Activated T-cell treated with anti-CD3 and anti-CD28 coated beads, Interleukin-2, amount 50 U/mL, for 72 hours (primary cell): ENCODE measurements around the gene SLC35E2B. TPM values are rescaled to one million over a fixed set of nuclear protein-coding genes. Genes with fewer than 3 reads are reported as not detected.
"Not testable (repeated sequence)": the region's sequence is repeated elsewhere in the genome, so short reads cannot be mapped to it uniquely, and the experiment has no call there.

Experiments
- ATAC-seq, 2 donors: fragments of 150-1000 bp; cut with Tn5 transposase; replicated peaks in 1 of 2; 2 replicates each; pipeline ENCODE4 v1.10.0; 2021; ENCODE audit warnings: moderate library complexity in 2 of 2, mild to moderate bottlenecking in 1 of 2
- DNase-seq, 2 donors: peaks; one replicate each; pipeline ENCODE4 v3.0.0; 2021 to 2022; ENCODE audit warnings: mixed read lengths in 1 of 2
- H3K27ac Mint-ChIP-seq: one replicate; pipeline ENCODE4 v1.8.0; 2022; ENCODE audit warnings: mild to moderate bottlenecking, moderate library complexity, mixed read lengths
- H3K27me3 Mint-ChIP-seq: one replicate; pipeline ENCODE4 v1.8.0; 2022; ENCODE audit warnings: low read depth, mixed read lengths
- H3K36me3 Mint-ChIP-seq, 2 donors: one replicate each; pipeline ENCODE4 v1.8.0; 2022; ENCODE audit warnings: mixed read lengths in 2 of 2, mild to moderate bottlenecking in 1 of 2; ENCODE audit not compliant: insufficient read depth in 2 of 2
- H3K4me1 Mint-ChIP-seq: one replicate; pipeline ENCODE4 v1.8.0; 2022; ENCODE audit warnings: low read depth, mixed read lengths
- H3K4me3 Mint-ChIP-seq, 2 donors: one replicate each; pipeline ENCODE4 v1.8.0; 2022; ENCODE audit warnings: mild to moderate bottlenecking in 2 of 2, mixed read lengths in 2 of 2, moderate library complexity in 2 of 2
- H3K9me3 Mint-ChIP-seq, 2 donors: one replicate each; pipeline ENCODE4 v1.8.0; 2022; ENCODE audit warnings: mixed read lengths in 2 of 2
- total RNA-seq, 2 donors: library from RNA; stranded (reverse); gene quantifications; one replicate each; pipeline ENCODE4 v1.2.3, GENCODE V29; 2022

The SLC35E2B gene
- total RNA-seq, result 10 to 100 TPM; 42.0 to 43.1 TPM

GRCh38 chr1:1692714-1693647 is at the start of gene SLC35E2B:
TSS of gene SLC35E2B (minus strand) at chr1:1692795. CDS start at chr1:1676699, 16,096 bp downstream.
- not testable (repeated sequence) for H3K9me3 Mint-ChIP-seq, H3K27me3 Mint-ChIP-seq, H3K36me3 Mint-ChIP-seq
- Mint-ChIP-seq H3K27ac (peak within 1 kb of the TSS; percentile 94), H3K4me3 (peak within 1 kb of the TSS; percentile 75 to 82), H3K4me1 (peaks cover 10% of the 10 kb centered on the region)
- ATAC-seq (peak; percentile 82 to 86), DNase-seq (peak; percentile 94)

- not testable (repeated sequence) for DNase-seq, ATAC-seq, H3K4me3 Mint-ChIP-seq, H3K9me3 Mint-ChIP-seq, H3K27ac Mint-ChIP-seq, H3K27me3 Mint-ChIP-seq, H3K4me1 Mint-ChIP-seq, H3K36me3 Mint-ChIP-seq
These were observed 48.4 kb upstream of the SLC35E2B start for GRCh38 chr1:1741013-1741412.

GRCh38 chr1:1738799-1739337 is 46.3 kb upstream of the SLC35E2B start:
- not testable (repeated sequence) for H3K27me3 Mint-ChIP-seq, H3K4me1 Mint-ChIP-seq, H3K9me3 Mint-ChIP-seq, H3K36me3 Mint-ChIP-seq, H3K4me3 Mint-ChIP-seq, DNase-seq, H3K27ac Mint-ChIP-seq
- ATAC-seq, result peak in 1 of 2 donors; percentile 15

- peak; percentile 36 to 37 for ATAC-seq
- H3K4me1 Mint-ChIP-seq, H3K27me3 Mint-ChIP-seq: not testable (repeated sequence)
These were observed 45.3 kb upstream of the SLC35E2B start for GRCh38 chr1:1737675-1738590.

GRCh38 chr1:1732381-1732780 is 39.8 kb upstream of the SLC35E2B start:
- no peak overlapping the region for H3K4me3 Mint-ChIP-seq
- ATAC-seq (no peak), DNase-seq (no peak)
- peaks cover 11% of the 10 kb centered on the region for H3K4me1 Mint-ChIP-seq
- H3K9me3 Mint-ChIP-seq, result no peaks in the 10 kb centered on the region
- H3K27me3 Mint-ChIP-seq, result no peaks in the 10 kb centered on the region
- H3K36me3 Mint-ChIP-seq, result peaks cover 0 to 10% of the 10 kb centered on the region in 2 donors
- H3K27ac Mint-ChIP-seq, result no peak overlapping the region

More at GRCh38 chr1:1737675-1738590, 45.3 kb upstream of the SLC35E2B start:
- not testable (repeated sequence) for H3K36me3 Mint-ChIP-seq, H3K4me3 Mint-ChIP-seq, DNase-seq, H3K27ac Mint-ChIP-seq, H3K9me3 Mint-ChIP-seq

GRCh38 chr1:1730870-1731269 is 38.3 kb upstream of the SLC35E2B start:
- DNase-seq (no peak), ATAC-seq (no peak)
- peaks cover 17% of the 10 kb centered on the region for H3K4me1 Mint-ChIP-seq
- H3K4me3 Mint-ChIP-seq, result no peak overlapping the region
- H3K27ac Mint-ChIP-seq, result no peak overlapping the region
- H3K36me3 Mint-ChIP-seq, result peaks cover 0 to 8% of the 10 kb centered on the region in 2 donors
- H3K9me3 Mint-ChIP-seq, result no peaks in the 10 kb centered on the region
- H3K27me3 Mint-ChIP-seq, result no peaks in the 10 kb centered on the region

- not testable (repeated sequence) for ATAC-seq, H3K9me3 Mint-ChIP-seq, H3K27ac Mint-ChIP-seq, H3K36me3 Mint-ChIP-seq, H3K27me3 Mint-ChIP-seq, DNase-seq, H3K4me3 Mint-ChIP-seq
- peaks cover 17% of the 10 kb centered on the region for H3K4me1 Mint-ChIP-seq
These were observed 37.6 kb upstream of the SLC35E2B start for GRCh38 chr1:1730230-1730629.

- not testable (repeated sequence) for H3K36me3 Mint-ChIP-seq, H3K4me3 Mint-ChIP-seq, H3K27ac Mint-ChIP-seq, DNase-seq, H3K9me3 Mint-ChIP-seq, ATAC-seq, H3K27me3 Mint-ChIP-seq
- peaks cover 17% of the 10 kb centered on the region for H3K4me1 Mint-ChIP-seq
These were observed 36.7 kb upstream of the SLC35E2B start for GRCh38 chr1:1729116-1729816.

GRCh38 chr1:1728308-1729005 is 35.9 kb upstream of the SLC35E2B start:
- not testable (repeated sequence) for H3K4me3 Mint-ChIP-seq

GRCh38 chr1:1727131-1727651 is 34.6 kb upstream of the SLC35E2B start:
- not testable (repeated sequence) for H3K27me3 Mint-ChIP-seq, H3K27ac Mint-ChIP-seq, H3K36me3 Mint-ChIP-seq, H3K9me3 Mint-ChIP-seq, ATAC-seq, H3K4me3 Mint-ChIP-seq, DNase-seq
- H3K4me1 Mint-ChIP-seq, result peaks cover 17% of the 10 kb centered on the region

More at GRCh38 chr1:1728308-1729005, 35.9 kb upstream of the SLC35E2B start:
- ATAC-seq, H3K9me3 Mint-ChIP-seq, H3K27me3 Mint-ChIP-seq, H3K36me3 Mint-ChIP-seq, DNase-seq: not testable (repeated sequence)
- H3K4me1 Mint-ChIP-seq, result peaks cover 17% of the 10 kb centered on the region
- H3K27ac Mint-ChIP-seq, result peak overlapping the region; percentile 89

GRCh38 chr1:1726088-1726487 is 33.5 kb upstream of the SLC35E2B start:
- H3K9me3 Mint-ChIP-seq, result not testable (repeated sequence)
- H3K4me1 Mint-ChIP-seq, result peaks cover 17% of the 10 kb centered on the region

More at GRCh38 chr1:1726088-1726487, 33.5 kb upstream of the SLC35E2B start:
- not testable (repeated sequence) for H3K27ac Mint-ChIP-seq, H3K27me3 Mint-ChIP-seq, DNase-seq, H3K36me3 Mint-ChIP-seq, ATAC-seq
- H3K4me3 Mint-ChIP-seq, result peak overlapping the region; percentile 44 to 58
